CD4-positive, alpha-beta T cell (primary cell): ENCODE measurements around the gene RERE. TPM values are rescaled to one million over a fixed set of nuclear protein-coding genes. Genes with fewer than 3 reads are reported as not detected.
A peak's percentile ranks its signal among the peaks of the same experiment; 100 is the strongest.

Experiments
- ATAC-seq: fragments of 200-7000 bp; cut with Tn5 transposase; one replicate; pipeline ENCODE4 v1.10.0; 2022; ENCODE audit warnings: mild to moderate bottlenecking; ENCODE audit not compliant: poor library complexity
- CTCF ChIA-PET: fragments of 350-600 bp; sonication (Branson Sonifier 250); formaldehyde crosslinking; loops from one replicate; lab custom pipeline; 2021; ENCODE audit warnings: antibody characterized with exemption, inconsistent platforms; lab: Charles Lee
- POLR2A ChIA-PET: fragments of 350-600 bp; sonication (Branson Sonifier 250); formaldehyde crosslinking; loops from one replicate; lab custom pipeline; 2021; ENCODE audit warnings: antibody characterized with exemption, inconsistent platforms; lab: Charles Lee
- DNase-seq, 14 experiments: peaks; one replicate each; pipeline ENCODE4 v3.0.0-alpha.2; 2013 to 2020; ENCODE audit warnings: mixed read lengths in 2 of 14
- H3K27ac ChIP-seq, 2 donors: one replicate each; pipeline versions ENCODE4 v1.5.1 to v1.7.0; 2013; ENCODE audit warnings: low read length in 2 of 2, low read depth in 1 of 2, mild to moderate bottlenecking in 1 of 2
- H3K27me3 ChIP-seq, 2 experiments: 1 replicate in 1 of 2; 2 replicates in 1 of 2; pipeline versions ENCODE4 v1.6.1 to v1.7.0; 2013; ENCODE audit warnings: low read length in 2 of 2, control low read depth in 1 of 2, mild to moderate bottlenecking in 1 of 2, moderate library complexity in 1 of 2; ENCODE audit not compliant: insufficient read depth in 2 of 2, control insufficient read depth in 1 of 2
- H3K36me3 ChIP-seq: one replicate; pipeline ENCODE4 v1.6.1; 2013; ENCODE audit warnings: low read length, control low read depth; ENCODE audit not compliant: insufficient read depth
- H3K4me1 ChIP-seq: one replicate; pipeline ENCODE4 v1.6.1; 2013; ENCODE audit warnings: low read length, control low read depth; ENCODE audit not compliant: insufficient read depth
- H3K4me3 ChIP-seq: one replicate; pipeline ENCODE4 v1.5.1; 2013; ENCODE audit warnings: mild to moderate bottlenecking, low read length, moderate library complexity
- H3K9me3 ChIP-seq, 2 experiments: 1 replicate in 1 of 2; 2 replicates in 1 of 2; pipeline versions ENCODE4 v1.6.1 to v1.7.0; 2013; ENCODE audit warnings: low read length in 2 of 2, mild to moderate bottlenecking in 2 of 2, control low read depth in 1 of 2, moderate library complexity in 1 of 2; ENCODE audit not compliant: control insufficient read depth in 1 of 2, insufficient read depth in 1 of 2
- H3K27ac Mint-ChIP-seq: one replicate; pipeline ENCODE4 v1.8.0; 2020; ENCODE audit warnings: mixed read lengths
- H3K27me3 Mint-ChIP-seq: one replicate; pipeline ENCODE4 v1.8.0; 2021; ENCODE audit warnings: mixed read lengths
- H3K36me3 Mint-ChIP-seq: one replicate; pipeline ENCODE4 v1.8.0; 2021; ENCODE audit warnings: low read depth, mixed read lengths
- H3K4me1 Mint-ChIP-seq: one replicate; pipeline ENCODE4 v1.8.0; 2021; ENCODE audit warnings: low read depth, mixed read lengths
- H3K4me3 Mint-ChIP-seq: one replicate; pipeline ENCODE4 v1.8.0; 2020; ENCODE audit warnings: mild to moderate bottlenecking, mixed read lengths
- H3K9me3 Mint-ChIP-seq: one replicate; pipeline ENCODE4 v1.8.0; 2020; ENCODE audit warnings: mixed read lengths
- CTCF ChIP-seq: fragments of 200-600 bp; IDR thresholded peaks from one replicate; pipeline ENCODE4 v1.8.0; 2022; ENCODE audit warnings: antibody characterized with exemption, mild to moderate bottlenecking
- intact Hi-C, 2 experiments: fragments of 100-400 bp; cut with DNase I in 1 of 2; cut with micrococcal nuclease in 1 of 2; formaldehyde crosslinking; loops; one replicate each; pipeline versions ENCODE4 v1.15.1 to v1.9.0; 2023 to 2025; cut with DNase I, micrococcal nuclease
- total RNA-seq, 174 experiments: library from RNA in 2 of 174; stranded (reverse) in 2 of 174; gene quantifications; one replicate each; pipeline ENCODE4 v1.2.3 and lab custom pipeline; 2021 to 2026

RERE gene
- total RNA-seq, 2 experiments from 2014 or later, result 78.4 to 84.0 TPM

GRCh38 chr1:8377271-8377981 lies 440.0 kb downstream of the RERE start:
- ATAC-seq (no peak), DNase-seq (no peak)
- intact Hi-C loops, result no loop called here
- H3K27me3 ChIP-seq, result no peaks in the 10 kb centered on the region
- H3K27ac ChIP-seq, result no peak overlapping the region
- peaks cover 70% of the 10 kb centered on the region for H3K4me1 ChIP-seq
- H3K36me3 ChIP-seq, result peaks cover 54% of the 10 kb centered on the region
- H3K9me3 ChIP-seq, result no peaks in the 10 kb centered on the region
- Mint-ChIP-seq H3K27me3 (no peaks in the 10 kb centered on the region), H3K27ac (peak overlapping the region; percentile 83), H3K36me3 (peaks cover 49% of the 10 kb centered on the region), H3K9me3 (no peaks in the 10 kb centered on the region), H3K4me3 (no peak overlapping the region), H3K4me1 (peaks cover 84% of the 10 kb centered on the region)
- no peak for TF ChIP-seq CTCF
- ChIA-PET CTCF (interaction anchor here (1.0 to 2.4 kb wide), 2 partner anchors 27 to 32 kb away, joined by 3 to 5 read pairs; no protein-coding TSS in a partner anchor), POLR2A (no interaction called here)
- no peak overlapping the region for H3K4me3 ChIP-seq

- Mint-ChIP-seq H3K27ac (peak overlapping the region; percentile 59), H3K9me3 (no peaks in the 10 kb centered on the region), H3K27me3 (no peaks in the 10 kb centered on the region), H3K36me3 (peaks cover 59% of the 10 kb centered on the region), H3K4me3 (no peak overlapping the region), H3K4me1 (peaks cover 85% of the 10 kb centered on the region)
- POLR2A ChIA-PET, result interaction anchor here (0.5 kb wide), 1 partner anchor 182 kb away, joined by 3 read pairs; no protein-coding TSS in a partner anchor
- intact Hi-C loops, result no loop called here
- Histone ChIP-seq H3K27ac (no peak overlapping the region), H3K27me3 (no peaks in the 10 kb centered on the region), H3K9me3 (no peaks in the 10 kb centered on the region), H3K4me1 (peaks cover 70% of the 10 kb centered on the region), H3K36me3 (peaks cover 57% of the 10 kb centered on the region), H3K4me3 (no peak overlapping the region)
- no peak for TF ChIP-seq CTCF
- DNase-seq (no peak), ATAC-seq (no peak)
- CTCF ChIA-PET, result interaction anchor here (2.4 kb wide), 1 partner anchor 33 kb away, joined by 5 read pairs; no protein-coding TSS in a partner anchor
Observed at GRCh38 chr1:8376358-8376840, 441.0 kb downstream of the RERE start.

- intact Hi-C loops, result no loop called here
- Mint-ChIP-seq H3K4me1 (peaks cover 87% of the 10 kb centered on the region), H3K4me3 (peak overlapping the region; percentile 0), H3K9me3 (no peaks in the 10 kb centered on the region), H3K27me3 (no peaks in the 10 kb centered on the region), H3K36me3 (peaks cover 68% of the 10 kb centered on the region), H3K27ac (peak overlapping the region; percentile 67)
- Histone ChIP-seq H3K9me3 (no peaks in the 10 kb centered on the region), H3K27me3 (no peaks in the 10 kb centered on the region), H3K27ac (no peak overlapping the region), H3K36me3 (peaks cover 53% of the 10 kb centered on the region), H3K4me3 (no peak overlapping the region), H3K4me1 (peaks cover 63% of the 10 kb centered on the region)
- ATAC-seq (peak; percentile 49), DNase-seq (peak in 3 of 14 experiments; percentile 34 to 51 (median 35))
- ChIA-PET POLR2A (no interaction called here), CTCF (no interaction called here)
- TF ChIP-seq CTCF, result peak; percentile 49
Observed at GRCh38 chr1:8374812-8375211, 442.6 kb downstream of the RERE start.
